ENCODE results near the gene TMEM119.
A peak's percentile ranks its signal among the peaks of the same experiment; 100 is the strongest.

TMEM119 gene

GRCh38 chr12:108642899-108643654 lies 45.2 kb upstream of the TMEM119 start:
- DNase-seq (ENCODE audit: low read depth) = peak; percentile 36
- no peak for TF ChIP-seq CTCF (conservative IDR thresholded peaks at IDR 0.05; ENCODE audit: low read depth, low read length)
- no peak overlapping the region for H3K4me3 ChIP-seq (ENCODE audit: low read depth, low read length)

GRCh38 chr12:108642269-108642870 lies 44.5 kb upstream of the TMEM119 start:
- no peak for DNase-seq (ENCODE audit: low read depth)
- no peak overlapping the region for H3K4me3 ChIP-seq (ENCODE audit: low read depth, low read length)
- no peak for TF ChIP-seq CTCF (conservative IDR thresholded peaks at IDR 0.05; ENCODE audit: low read depth, low read length)

- TF ChIP-seq CTCF (conservative IDR thresholded peaks at IDR 0.05; ENCODE audit: low read depth, low read length) = no peak
- no peak overlapping the region for H3K4me3 ChIP-seq (ENCODE audit: low read depth, low read length)
- no peak for DNase-seq (ENCODE audit: low read depth)
Observed at GRCh38 chr12:108641446-108642268, 43.8 kb upstream of the TMEM119 start.

GRCh38 chr12:108640802-108641445 lies 43.0 kb upstream of the TMEM119 start:
- H3K4me3 ChIP-seq (ENCODE audit: low read depth, low read length) = no peak overlapping the region
- TF ChIP-seq CTCF (conservative IDR thresholded peaks at IDR 0.05; ENCODE audit: low read depth, low read length) = no peak
- DNase-seq (ENCODE audit: low read depth) = peak; percentile 75

- no peak for TF ChIP-seq CTCF (conservative IDR thresholded peaks at IDR 0.05; ENCODE audit: low read depth, low read length)
- no peak for DNase-seq (ENCODE audit: low read depth)
- no peak overlapping the region for H3K4me3 ChIP-seq (ENCODE audit: low read depth, low read length)
Observed at GRCh38 chr12:108638997-108639822, 41.3 kb upstream of the TMEM119 start.

Measured in choroid plexus epithelial cell (primary cell).